GM18526 (cell line): ENCODE measurements around the gene MPZL3.

ENCODE experiments used
- POLR2A ChIP-seq: IDR thresholded peaks from 3 replicates; pipeline ENCODE4 v1.6.1; 2011; ENCODE audit not compliant: insufficient read length; ENCODE audit errors: extremely low read depth

The MPZL3 gene

DNA sequence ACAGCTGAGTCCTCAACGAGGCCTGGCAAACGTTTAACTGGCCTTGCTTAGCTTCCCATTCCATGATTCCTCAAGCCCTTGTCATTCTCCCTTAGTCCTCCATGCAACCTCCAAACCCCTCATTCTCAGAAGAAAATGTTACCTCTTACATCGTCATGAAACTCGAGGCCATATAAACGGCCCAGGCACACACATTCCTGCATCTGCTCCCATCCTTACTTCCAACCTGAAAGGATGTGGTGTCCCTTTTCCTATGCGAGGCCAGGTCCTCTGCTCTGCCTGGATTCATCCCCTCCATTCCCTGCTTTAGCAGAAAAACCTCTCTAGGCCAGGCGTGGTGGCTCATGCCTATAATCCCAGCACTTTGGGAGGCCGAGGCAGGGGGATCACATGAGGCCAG, 9.0 kb downstream of the MPZL3 start:
- TF ChIP-seq POLR2A: no peak

DNA sequence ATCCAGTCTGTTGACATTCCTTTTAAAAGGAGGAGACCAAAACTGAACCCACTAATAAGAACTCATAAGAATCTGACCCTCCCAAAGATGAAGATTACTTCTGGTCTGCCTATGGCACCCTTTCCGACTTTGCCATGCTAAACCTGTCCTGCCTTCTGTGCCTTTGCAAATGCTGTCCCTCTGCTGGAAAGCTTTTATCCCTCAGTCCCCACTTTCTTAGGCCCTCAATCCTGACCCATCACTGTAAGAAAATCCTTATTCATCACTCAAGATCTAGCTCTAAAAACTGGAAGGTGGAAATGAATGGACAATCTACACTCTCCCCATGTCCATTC, 10.4 kb downstream of the MPZL3 start:
- TF ChIP-seq POLR2A: no peak

- no peak for TF ChIP-seq POLR2A
Measured at GRCh38 chr11:118240999-118241763, 11.0 kb downstream of the MPZL3 start.

DNA sequence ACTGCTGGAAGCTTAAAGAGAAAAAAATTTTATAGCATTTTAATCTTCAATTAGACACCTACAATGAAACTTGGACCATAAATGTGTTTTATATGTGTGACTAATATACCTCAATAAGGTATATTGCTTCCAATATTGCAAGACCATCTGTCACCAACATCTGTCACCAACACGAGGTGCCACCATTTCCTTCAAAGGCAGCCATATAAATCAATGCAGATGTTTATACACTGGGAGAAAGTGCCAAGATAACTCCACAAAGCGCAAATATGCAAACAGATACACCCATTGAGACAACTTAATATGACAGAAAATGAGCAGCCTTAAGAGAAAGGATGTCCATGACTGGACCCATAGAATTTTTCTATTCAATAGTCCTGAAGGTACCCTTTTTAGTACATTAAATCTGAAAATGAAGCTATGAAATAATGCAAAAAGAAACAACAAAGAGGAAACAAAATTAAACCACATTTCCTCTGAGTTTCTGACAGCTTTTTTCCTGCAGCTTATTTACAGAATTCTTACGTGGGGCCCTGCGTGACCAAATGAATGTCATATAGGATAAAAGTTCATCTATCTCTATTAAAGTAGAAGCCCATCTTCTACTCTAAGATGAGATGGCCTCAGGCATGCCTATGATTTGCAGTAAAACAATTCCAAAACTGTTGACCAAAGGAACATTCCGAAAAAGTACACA, 12.5 kb downstream of the MPZL3 start:
- TF ChIP-seq POLR2A: no peak

DNA sequence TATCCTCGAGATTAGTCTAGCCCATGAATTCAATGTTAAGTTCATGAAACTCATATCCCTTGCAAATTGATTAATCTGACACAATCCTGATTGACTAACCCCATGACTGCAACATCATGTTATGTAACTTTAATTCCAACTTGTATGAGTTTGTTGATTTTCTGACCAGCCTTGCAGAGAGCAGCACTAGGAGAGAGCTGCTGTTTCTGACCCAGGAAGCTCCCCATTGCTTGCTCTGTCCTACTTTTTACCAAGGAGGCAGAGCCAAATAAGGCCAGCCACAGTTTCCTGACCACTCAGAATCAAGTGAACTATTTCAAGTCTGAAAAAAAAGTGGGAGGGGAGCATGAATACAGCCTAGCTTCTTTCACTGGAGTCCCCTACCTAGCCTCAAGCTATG, 13.2 kb downstream of the MPZL3 start:
- TF ChIP-seq POLR2A: no peak

DNA sequence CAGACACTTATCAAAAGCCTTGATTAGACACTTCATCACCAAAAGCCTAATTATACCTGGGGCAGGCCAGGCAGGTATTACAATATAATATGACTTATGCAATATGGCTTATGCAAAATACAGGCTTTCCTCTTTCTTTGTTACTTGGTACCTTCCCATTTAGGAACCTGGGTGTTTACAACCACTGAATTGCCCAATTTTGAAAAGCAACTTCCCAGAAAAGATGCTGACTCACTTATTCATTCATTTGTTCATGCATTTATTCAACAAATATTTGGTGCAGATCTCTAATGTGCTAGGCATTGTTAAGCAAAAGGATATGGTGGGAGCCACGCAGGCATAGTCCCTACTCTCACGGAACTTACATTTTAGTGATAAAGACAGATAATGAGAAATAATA, 13.7 kb downstream of the MPZL3 start:
- TF ChIP-seq POLR2A: no peak

DNA sequence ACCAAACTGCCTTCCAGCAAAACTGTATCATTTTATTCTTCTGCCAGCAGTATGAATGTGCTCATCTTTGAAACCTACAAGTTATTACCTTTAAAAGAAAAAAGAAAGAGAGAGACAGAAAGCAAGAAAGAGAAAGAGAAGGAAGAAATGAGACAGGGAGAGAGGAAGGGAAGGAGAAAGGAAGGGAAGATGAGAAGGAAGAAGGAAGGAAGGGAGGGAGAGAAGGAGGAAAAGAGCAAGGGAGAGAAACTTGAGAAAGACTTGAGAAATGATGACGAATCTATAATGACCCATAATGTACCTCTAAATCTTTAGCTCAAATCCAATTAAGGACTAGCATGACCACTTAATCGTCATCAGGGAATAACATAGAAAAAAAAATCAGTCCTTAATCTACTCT, 16.0 kb downstream of the MPZL3 start:
- no peak for TF ChIP-seq POLR2A

- no peak for TF ChIP-seq POLR2A
Measured at GRCh38 chr11:118234833-118235232, 17.3 kb downstream of the MPZL3 start.

DNA sequence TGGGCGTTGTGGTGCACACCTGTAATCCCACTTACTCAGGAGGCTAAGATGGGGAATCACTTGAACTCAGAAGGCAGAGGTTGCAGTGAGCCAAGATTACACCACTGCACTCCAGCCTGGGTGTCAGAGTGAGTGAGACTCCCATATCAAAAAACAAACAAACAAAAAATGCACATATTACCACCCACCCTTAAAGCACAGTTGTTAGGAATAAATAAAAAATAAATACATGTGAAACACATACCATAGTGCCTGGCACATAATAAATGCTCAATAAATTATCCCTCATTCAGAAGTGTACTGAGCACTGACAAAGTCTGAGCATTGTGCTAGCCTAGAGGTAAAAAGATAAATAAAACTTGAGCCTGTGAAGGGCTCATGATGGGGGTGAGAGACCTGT, 18.3 kb downstream of the MPZL3 start:
- no peak for TF ChIP-seq POLR2A

DNA sequence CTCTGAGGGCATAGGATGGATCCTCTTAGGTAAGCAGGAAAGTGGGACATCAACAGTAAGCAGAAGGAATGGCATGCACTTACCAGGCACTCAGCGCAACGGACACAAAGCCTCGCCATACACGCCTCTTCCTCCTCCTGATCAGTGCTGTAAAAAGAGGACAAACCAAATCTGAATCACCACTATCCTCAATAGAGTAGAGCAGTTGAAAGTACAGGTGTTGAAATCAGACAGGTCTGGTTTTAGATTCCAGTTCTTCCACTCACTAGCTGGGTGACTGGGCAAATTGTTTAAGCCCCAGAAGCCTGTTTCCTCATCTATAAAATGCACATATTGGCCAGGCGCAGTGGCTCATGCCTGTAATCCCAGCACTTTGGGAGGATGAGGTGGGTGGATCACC, 18.8 kb downstream of the MPZL3 start:
- no peak for TF ChIP-seq POLR2A

- no peak for TF ChIP-seq POLR2A
Measured at GRCh38 chr11:118232659-118233058, 19.5 kb downstream of the MPZL3 start.

DNA sequence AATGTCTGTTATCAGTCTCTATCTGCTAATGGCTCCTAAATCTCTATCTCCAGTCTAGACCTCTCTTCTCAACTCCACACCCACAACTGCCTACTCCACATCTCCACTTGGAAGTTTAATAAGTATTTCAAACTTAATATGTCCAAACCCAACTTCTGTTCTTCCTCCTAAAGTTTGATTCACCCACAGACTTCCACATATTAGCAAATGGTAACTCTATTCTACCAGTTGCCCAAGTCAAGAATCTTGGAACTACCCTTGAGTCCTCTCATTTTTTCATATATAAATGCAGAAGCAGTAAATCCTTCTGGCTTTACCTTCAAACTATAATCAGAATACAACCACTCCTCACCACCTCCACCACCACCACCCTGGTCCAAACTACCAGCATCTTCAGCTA, 20.7 kb downstream of the MPZL3 start:
- TF ChIP-seq POLR2A: no peak

DNA sequence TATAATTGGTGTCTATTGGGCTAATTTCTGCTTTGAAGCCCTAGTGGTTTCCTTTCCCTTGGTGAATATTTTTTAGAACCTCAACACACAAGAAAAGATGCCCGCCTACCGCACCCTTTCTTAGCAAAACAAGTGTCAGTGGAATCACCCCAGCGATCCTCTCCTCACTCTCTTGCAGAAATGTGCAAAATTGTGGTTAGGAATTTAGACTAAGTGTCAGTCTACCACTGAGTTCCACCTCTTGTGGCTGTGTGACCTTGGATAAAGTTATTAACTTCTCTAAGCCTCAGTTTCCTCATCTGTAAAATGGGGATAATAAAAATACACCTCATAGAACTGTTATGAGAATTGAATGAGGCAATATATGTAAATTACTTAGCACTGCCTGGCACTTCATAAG, 22.1 kb downstream of the MPZL3 start:
- no peak for TF ChIP-seq POLR2A

GRCh38 chr11:118229274-118229847, 22.8 kb downstream of the MPZL3 start:
- no peak for TF ChIP-seq POLR2A

DNA sequence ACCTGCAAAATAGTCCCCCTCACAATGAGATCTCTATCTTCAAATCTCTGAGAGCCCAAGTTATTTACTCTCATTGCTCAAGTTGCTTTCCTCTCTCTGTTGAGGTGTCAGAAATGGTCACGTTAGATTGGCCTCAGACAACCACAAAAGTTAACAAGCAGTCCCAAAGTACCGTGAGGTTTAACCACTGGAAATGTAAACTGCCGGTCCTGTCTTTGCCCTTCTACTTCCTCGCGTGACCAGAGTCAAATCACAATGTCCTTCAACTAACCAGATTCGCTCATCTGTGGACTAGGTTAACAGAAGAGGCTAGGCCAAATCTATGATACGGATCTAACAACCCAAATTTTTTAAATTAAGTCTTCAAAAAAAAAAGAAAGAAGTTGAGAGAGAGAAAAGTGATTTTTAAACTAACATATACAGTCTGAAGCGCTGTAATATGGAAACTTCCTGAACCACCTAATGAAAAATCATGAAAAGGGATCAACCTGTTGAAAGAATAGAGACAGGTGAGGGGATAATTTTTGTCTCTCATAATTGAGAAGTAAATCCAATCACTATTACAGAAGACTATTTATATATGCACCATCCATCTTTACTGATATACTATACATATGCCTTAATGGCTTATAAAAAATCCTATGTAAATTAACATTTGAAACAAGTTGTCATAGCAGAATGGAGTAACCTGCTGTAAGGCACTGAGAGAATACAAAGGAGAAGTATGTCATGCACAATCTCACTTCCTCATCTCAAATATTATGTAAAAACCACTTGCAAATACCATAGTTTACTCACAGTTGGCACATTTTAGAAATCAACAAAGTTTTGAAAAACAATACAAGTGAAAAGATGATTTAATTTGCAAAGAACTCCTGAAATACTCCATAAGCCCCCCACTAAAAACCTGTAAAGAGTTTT, 24.0 kb downstream of the MPZL3 start:
- TF ChIP-seq POLR2A: no peak
